HG02642 (cell line): ENCODE measurements around the gene TMEM259.

Source experiments
- ATAC-seq: cut with Tn5 transposase; IDR thresholded peaks from one replicate; pipeline ENCODE4 v1.9.1; 2021; ENCODE audit warnings: mild to moderate bottlenecking; ENCODE audit not compliant: unreplicated experiment, poor library complexity

The TMEM259 gene

DNA sequence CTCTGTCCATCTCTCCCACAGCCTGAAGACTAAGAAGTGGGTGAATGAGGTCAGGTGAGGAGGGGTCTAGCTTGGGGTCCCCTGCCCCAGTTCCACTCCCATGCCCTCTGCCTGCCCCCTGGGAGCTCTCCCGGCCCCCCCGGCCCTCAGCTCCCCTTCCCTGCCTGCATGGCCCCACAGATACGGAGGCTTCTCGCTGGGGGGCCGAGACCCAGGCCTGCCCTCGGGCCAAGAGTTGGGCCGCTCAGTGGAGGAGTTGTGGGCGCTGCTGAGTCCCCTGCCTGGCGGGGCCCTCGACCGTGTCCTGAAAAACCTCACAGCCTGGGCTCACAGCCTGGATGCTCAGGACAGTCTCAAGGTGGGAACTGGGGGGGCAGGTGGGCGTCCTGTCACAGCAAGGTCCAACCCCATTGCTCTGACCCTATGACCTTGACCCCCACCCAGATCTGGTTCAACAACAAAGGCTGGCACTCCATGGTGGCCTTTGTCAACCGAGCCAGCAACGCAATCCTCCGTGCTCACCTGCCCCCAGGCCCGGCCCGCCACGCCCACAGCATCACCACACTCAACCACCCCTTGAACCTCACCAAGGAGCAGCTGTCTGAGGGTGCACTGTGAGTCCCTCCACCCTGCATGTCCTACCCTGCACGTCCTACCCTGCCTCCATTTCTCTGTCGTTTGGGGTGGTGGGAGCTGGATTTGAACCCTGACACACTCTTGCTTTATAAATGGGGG lies 35.1 kb upstream of the TMEM259 start:
- ATAC-seq, result no peak

DNA sequence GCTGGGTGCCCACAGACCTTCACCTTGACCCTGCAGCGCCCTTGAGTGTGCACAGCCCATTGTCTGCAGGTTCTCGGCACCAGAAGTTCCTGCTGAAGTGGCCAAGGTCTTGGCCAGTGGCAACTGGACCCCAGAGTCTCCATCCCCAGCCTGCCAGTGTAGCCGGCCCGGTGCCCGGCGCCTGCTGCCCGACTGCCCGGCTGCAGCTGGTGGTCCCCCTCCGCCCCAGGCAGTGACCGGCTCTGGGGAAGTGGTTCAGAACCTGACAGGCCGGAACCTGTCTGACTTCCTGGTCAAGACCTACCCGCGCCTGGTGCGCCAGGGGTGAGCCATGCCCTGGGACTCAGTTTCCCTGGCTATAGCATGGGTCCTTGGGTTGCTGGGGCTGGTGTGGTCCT lies 34.1 kb upstream of the TMEM259 start:
- no peak for ATAC-seq

DNA sequence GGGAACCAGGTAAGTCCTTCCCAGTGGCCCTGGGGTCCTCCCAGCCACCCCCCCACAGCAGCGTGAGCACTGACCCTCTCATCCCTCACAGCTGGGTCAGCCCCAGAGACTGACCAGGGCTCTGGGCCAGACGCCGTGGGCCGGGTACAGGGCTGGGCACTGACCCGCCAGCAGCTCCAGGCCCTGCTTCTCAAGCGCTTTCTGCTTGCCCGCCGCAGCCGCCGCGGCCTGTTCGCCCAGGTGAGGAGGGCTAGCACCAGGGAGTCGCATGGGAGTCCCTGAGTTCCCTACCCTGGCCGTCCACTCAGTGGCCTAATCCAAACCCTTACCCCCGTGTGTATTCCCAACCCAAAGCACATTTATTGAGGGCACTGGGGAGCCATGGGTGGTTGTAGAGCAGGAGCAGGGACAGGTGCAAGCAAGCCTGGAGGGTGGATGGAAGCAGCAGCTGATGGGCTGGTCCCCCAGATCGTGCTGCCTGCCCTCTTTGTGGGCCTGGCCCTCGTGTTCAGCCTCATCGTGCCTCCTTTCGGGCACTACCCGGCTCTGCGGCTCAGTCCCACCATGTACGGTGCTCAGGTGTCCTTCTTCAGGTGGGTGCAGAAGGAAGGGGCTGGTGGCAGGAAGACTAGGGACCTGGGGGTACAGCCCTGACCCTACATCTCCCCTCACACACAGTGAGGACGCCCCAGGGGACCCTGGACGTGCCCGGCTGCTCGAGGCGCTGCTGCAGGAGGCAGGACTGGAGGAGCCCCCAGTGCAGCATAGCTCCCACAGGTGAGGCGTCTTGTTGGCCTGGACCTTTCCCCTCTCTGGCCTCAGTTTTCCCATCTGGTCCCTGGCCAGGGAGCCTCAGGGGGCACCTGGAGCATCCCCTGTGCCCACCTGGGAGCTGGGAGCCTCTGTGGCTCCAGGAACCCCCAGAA lies 33.4 kb upstream of the TMEM259 start:
- no peak for ATAC-seq

DNA sequence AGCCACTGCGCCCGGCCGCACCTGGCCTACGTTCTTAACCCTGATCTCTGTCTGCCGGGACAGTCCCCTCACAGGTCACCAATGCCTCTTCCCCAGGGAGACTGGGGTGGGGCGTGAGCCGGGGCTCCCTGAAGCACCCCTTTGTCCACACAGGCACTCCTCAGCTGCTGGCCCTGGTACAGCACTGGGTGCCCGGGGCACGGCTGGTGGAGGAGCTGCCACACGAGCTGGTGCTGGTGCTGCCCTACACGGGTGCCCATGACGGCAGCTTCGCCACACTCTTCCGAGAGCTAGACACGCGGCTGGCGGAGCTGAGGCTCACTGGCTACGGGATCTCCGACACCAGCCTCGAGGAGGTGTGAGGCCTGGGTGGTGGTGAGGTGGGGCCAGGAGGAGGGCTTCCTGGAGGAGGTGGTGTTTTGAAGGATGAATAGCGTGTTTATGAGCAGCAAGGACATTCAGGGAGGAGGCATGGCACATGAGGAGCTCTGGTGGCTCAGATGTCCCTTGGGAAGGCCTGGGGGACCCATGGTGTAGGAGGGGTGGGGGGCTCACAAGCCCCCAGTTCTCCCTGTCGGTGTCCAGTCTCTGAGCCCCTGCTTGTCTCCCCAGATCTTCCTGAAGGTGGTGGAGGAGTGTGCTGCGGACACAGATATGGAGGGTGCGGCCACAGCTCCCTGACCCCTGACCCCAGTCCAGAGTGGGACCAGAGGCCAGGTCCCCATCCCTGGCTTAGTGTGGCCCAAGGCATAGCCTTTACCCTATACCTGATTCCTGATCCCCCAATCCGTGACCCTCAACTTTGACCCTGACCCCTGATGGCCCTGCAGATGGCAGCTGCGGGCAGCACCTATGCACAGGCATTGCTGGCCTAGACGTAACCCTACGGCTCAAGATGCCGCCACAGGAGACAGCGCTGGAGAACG lies 32.5 kb upstream of the TMEM259 start:
- no peak for ATAC-seq

DNA sequence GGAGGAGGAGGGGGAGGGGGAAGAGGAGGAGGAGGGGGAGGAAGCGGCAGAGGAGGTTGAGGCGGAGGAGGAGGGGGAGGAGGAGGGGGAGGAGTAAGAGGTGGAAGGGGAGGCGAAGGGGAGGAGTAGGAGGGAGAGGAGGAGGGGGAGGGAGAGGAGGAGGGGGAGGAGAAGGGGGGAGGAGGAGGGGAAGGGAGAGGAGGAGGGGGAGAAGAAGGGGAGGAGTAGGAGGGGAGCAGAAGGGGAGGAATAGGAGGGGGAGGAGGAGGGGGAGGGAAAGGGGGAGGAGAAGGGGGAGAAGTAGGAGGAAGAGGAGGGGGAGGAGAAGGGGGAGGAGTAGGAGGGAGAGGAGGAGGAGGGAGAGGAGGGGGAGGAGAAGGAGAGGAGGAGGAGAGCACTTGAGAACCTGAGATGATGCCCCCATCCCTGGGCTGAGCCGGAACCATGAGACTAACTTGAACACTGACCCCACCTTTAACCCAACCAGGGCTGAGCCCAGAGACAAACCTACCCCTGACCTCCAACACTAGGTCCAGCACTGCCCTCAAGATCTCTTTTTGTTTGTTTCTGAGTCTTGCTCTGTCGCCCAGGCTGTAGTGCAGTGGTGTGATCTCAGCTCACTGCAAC lies 31.5 kb upstream of the TMEM259 start:
- ATAC-seq, result no peak

DNA sequence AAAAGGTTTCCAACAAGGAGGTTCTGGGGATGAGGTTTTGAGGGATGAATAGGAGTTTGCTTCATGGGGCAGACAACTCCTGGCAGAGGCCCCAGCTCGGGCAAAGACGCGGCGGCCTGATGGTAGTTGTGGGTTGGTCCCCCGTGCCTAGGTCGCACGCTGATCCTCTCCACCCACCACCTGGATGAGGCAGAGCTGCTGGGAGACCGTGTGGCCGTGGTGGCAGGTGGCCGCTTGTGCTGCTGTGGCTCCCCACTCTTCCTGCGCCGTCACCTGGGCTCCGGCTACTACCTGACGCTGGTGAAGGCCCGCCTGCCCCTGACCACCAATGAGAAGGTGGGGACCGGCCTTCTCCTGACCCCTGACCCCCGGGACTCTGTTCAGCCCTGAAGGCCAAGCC lies 30.9 kb upstream of the TMEM259 start:
- no peak for ATAC-seq

DNA sequence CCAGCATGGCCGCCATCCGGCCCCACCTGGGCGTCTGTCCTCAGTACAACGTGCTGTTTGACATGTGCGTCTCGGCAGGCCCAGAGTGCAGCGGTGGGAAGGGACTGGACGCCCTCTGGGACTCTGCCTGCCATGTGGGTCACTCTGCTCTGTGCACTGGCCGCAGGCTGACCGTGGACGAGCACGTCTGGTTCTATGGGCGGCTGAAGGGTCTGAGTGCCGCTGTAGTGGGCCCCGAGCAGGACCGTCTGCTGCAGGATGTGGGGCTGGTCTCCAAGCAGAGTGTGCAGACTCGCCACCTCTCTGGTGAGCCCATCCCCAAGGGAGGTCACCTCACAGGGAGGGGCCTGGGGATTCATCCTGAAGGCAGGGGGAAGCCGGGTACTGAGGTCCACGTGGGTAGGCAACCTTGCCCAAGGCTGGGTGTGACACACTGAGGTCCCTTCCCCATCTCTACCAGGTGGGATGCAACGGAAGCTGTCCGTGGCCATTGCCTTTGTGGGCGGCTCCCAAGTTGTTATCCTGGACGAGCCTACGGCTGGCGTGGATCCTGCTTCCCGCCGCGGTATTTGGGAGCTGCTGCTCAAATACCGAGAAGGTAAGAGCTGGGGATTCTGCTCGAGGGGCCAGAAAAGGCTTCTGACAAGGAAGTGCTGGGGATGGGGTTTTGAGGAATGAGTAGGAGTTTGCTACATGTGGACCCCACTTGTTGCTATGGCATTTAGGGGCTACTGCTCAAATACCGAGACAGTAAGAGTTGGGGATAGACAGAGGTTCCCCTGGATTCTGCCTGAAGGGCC lies 30.3 kb upstream of the TMEM259 start:
- no peak for ATAC-seq

DNA sequence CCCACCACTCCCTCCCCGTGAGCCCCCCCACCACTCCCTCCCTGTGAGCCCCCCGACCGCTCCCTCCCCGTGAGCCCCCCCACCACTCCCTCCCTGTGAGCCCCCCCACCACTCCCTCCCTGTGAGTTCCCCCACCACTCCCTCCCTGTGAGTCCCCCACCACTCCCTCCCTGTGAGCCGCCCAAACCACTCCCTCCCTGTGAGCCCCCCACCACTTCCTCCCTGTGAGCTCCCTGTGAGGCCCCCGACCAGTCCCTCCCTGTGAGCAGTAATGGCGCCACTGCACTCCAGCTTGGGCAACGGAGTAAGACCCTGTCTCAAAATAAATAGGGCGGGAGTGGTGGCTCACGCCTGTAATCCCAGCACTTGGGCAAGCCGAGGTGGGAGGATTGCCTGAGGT lies 28.9 kb upstream of the TMEM259 start:
- ATAC-seq, result no peak

DNA sequence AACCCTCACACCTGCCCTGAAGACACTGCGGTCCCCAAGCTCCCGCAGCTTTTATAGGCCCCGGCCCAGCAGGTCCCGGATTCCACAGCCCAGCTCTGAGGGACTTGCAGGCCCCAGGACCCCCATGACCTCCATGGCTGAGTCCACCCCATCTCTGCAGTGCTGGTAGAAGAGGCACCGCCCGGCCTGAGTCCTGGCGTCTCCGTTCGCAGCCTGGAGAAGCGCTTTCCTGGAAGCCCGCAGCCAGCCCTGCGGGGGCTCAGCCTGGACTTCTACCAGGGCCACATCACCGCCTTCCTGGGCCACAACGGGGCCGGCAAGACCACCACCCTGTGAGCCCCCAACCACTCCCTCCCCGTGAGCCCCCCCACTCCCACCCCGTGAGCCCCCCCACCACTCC lies 28.2 kb upstream of the TMEM259 start:
- ATAC-seq, result no peak

DNA sequence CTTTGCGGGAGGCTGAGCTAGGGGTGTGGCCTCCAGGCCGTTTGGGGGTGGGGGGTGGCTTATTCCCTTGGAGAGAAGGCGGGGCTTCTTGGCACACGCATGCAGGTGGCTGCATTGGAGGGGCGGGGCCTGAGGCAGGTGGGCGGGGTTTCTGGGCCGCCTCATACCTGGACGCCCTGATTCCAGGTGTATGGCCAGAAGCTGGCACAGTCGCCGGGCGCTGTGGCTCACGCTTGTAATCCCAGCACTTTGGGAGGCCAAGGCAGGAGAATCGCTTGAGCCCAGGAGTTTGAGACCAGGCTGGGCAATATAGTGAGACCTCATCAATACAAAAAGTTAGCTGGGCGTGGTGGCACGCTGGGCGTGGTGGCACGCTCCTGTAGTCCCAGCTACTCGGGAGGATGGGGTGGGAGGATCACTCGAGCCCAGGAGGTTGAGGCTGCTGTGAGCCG lies 26.8 kb upstream of the TMEM259 start:
- ATAC-seq, result no peak

DNA sequence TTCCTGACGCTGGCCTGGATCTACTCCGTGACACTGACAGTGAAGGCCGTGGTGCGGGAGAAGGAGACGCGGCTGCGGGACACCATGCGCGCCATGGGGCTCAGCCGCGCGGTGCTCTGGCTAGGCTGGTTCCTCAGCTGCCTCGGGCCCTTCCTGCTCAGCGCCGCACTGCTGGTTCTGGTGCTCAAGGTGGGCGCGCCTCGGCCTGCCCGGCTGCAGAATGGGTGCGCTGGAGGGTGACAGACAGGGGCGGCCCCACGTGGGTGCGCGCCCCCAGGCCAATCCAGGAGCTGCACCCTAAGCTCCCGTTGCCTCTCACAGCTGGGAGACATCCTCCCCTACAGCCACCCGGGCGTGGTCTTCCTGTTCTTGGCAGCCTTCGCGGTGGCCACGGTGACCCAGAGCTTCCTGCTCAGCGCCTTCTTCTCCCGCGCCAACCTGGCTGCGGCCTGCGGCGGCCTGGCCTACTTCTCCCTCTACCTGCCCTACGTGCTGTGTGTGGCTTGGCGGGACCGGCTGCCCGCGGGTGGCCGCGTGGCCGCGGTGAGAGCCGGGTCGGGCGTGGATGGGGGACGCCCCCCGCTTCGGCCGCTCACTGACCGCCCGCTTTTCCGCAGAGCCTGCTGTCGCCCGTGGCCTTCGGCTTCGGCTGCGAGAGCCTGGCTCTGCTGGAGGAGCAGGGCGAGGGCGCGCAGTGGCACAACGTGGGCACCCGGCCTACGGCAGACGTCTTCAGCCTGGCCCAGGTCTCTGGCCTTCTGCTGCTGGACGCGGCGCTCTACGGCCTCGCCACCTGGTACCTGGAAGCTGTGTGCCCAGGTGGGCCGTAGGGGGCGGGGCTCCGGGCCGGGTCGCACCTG lies 26.1 kb upstream of the TMEM259 start:
- ATAC-seq, result no peak

DNA sequence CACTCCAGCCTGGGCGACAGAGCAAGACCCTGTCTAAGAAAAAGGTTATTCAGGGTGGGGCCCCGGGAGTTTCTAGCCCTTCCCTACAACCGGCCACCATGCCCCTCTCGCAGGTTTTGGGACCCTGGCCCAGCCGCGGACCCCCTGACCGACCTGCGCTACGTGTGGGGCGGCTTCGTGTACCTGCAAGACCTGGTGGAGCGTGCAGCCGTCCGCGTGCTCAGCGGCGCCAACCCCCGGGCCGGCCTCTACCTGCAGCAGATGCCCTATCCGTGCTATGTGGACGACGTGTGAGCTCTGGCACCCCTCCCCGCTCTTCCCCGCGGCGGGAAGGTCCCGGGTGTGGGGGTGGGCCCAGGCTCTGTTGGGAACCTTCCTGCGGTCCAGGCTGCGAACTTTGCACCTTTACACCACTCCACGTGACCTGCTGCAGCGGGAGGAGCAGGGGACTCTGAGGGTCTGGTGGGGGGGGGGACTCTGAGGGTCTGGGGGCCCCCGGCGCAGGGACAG lies 25.2 kb upstream of the TMEM259 start:
- ATAC-seq, result no peak

DNA sequence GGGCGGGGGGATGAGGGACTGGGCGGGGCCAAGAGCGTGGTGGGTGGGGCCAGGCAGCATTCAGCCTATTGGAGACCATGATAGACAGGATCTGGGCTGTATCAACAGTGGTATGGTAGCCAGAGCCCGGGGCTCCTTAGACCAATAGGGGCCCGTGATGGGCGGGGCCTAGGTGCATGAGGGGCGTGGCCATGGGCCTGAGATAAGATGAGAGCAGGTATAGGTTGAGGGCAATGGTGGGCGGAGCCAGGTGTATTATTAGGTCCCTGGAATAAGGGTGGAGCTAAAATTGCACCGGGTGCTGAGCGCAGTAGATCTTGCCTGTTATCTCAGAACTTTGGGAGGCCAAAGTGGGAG lies 24.3 kb upstream of the TMEM259 start:
- no peak for ATAC-seq

DNA sequence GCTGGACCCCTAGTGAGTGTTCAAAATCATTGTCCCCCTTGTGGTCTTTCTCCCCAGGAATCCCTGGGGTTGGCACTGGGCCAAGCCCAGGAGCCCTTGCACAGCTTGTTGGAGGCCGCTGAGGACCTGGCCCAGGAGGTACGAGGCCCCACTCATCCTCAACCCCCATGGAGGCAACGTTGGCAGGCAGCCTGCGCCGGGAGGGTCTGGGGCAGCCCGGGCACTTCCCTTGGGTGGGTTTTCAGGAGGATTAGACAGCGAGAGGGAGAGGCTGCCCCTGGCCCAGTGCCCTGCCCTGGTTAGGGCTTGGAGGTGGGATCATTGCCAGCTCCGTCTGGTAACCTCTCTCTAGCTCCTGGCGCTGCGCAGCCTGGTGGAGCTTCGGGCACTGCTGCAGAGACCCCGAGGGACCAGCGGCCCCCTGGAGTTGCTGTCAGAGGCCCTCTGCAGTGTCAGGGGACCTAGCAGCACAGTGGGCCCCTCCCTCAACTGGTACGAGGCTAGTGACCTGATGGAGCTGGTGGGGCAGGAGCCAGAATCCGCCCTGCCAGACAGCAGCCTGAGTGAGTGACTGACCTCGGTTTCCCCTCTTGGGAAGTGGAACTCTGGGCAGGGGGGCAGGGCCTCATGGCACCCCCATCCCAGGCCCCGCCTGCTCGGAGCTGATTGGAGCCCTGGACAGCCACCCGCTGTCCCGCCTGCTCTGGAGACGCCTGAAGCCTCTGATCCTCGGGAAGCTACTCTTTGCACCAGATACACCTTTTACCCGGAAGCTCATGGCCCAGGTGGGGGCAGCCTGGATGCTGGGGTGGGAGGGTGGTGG lies 22.0 kb upstream of the TMEM259 start:
- no peak for ATAC-seq

DNA sequence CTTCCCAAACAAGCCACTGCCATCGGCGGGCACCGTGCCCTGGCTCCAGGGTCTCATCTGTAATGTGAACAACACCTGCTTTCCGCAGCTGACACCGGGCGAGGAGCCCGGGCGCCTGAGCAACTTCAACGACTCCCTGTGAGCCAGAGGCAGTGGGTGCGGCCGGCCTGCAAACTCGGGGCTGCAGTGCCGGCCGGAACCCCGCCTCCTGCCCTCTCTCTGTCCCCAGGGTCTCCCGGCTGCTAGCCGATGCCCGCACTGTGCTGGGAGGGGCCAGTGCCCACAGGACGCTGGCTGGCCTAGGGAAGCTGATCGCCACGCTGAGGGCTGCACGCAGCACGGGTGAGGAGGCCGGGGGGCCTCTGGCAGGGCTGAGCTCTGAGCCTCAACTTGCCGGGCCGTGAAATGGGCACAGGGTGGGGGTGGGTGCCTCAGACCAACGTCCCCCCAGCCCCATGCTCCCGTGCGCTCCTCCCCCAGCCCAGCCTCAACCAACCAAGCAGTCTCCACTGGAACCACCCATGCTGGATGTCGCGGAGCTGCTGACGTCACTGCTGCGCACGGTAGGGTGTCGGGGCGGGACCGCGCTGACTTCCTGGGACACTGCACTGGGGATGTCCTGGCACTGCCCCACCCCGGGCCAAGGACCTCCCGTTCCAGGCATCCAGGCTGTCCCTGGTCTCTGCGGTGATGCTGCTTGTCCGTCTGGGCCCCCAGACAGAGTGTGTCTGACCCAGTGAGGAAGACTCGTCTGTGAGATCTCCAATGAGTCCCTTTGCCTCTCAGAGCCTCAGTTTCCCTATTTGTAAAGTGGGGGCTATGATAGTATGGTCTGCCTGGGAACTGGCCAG lies 21.1 kb upstream of the TMEM259 start:
- no peak for ATAC-seq

DNA sequence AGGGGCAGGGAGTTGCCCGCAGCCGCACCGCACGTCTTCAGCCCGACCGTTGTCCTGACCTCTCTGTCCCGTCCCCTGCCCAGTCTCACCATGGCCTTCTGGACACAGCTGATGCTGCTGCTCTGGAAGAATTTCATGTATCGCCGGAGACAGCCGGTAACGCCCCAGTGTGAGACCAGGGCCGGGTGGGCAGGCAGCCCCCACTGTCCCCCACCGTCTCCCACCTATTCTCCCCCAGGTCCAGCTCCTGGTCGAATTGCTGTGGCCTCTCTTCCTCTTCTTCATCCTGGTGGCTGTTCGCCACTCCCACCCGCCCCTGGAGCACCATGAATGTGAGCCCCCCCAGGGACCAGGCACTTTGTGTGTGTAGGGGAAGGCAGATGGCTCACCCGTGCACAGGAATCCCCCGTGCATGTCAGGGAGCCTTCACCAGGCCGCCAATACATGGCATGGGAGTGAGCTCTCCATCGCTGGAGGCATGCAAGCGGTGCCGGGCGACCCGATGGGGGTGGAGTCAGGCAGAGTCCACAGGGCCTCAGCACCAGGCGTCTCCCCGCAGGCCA lies 20.4 kb upstream of the TMEM259 start:
- ATAC-seq, result no peak
